ENCODE results near the gene ORM2.

DNA sequence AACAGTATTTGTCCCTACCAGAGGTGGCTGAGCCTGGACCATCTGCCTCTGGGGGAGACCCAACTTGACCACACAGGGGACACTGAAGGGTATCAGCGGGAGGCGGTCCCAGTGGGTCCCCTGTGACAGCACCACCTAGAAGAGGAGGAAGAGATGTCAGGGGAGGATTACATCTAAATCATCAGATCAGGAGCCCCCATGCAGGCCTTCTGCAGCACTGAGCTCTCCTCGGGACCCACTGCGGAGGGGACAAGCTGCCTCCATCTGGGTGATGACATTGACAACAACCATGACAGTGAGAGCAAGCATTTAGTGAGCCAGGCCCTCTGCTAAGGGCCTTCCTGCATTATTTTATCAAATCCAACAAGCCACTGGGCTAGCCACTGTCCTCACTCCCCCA, 12.3 kb downstream of the ORM2 start:
- no peak for TF ChIP-seq POLR2A (IDR thresholded peaks at IDR 0.05; ENCODE audit: low read depth, low read length)
- no peak for TF ChIP-seq POLR2AphosphoS5 (IDR thresholded peaks at IDR 0.05; ENCODE audit: low read depth, low read length)
- TF ChIP-seq TAF1 (IDR thresholded peaks at IDR 0.05; ENCODE audit: low read depth, low read length), result no peak
- no peak for TF ChIP-seq SPI1 (IDR thresholded peaks at IDR 0.05; ENCODE audit: low read depth, low read length)
- TF ChIP-seq POU2F2 (IDR thresholded peaks at IDR 0.05; ENCODE audit: low read depth, low read length), result no peak

Data from GM12891 (cell line).